Activated CD4-positive, CD25-positive, alpha-beta regulatory T cell (primary cell): ENCODE results near the gene KLF15.

ENCODE experiments used
- DNase-seq, 4 experiments: peaks; one replicate each; lab custom pipeline; 2025; lab: John Stamatoyannopoulos, UW

The KLF15 gene

DNA sequence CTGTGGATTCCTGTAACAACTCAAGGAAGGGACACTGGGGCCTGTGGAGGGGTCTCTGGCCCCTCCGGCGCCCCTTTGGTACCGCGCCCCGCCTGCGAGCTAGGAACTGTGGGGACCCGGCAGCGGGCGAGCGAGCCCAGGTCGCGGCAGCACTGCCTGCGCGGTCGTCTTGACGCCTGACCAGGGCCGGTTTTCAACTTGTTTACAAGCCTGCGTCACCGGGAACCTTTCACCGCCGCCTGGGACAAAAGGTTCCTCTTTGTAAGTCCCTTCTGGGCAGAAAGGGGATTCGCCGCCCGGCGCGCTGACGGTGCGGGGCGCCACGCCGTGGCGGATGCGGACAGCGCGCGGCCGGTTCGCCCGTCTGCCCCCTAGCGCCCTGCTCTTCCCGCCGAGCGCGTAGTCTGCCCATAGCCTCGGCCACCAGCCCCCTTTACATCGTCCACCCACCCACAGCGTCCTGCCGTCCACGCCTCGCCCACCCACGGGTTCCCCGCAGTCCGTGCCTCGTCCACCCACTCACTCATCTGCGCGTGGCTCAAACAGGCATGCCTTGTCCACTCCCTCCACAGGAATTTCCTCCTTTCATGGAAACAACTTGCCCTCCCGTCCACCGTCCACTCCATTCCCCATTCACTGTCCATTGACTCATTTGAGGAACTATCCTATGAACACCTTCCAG, 32.0 kb upstream of the KLF15 start:
- no peak for DNase-seq

DNA sequence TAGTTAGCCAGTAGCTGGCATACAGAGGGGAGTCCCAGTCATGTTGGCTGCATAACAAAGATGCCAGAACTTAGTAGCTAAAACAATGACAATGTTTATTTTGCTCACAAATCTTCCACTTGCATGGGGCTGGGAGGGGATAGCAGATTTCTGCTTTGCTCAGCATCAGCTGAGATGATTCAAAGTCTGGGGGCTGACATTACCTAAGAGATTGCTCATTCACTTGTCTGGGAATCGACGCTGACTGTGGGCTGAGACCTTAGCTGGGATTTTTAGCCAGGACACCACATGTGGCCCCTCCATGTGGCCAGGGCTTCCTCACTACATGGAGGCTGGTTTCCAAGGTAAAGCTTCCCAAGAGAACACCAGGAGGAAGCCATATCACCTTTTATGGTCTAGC, 24.8 kb upstream of the KLF15 start:
- no peak for DNase-seq

DNA sequence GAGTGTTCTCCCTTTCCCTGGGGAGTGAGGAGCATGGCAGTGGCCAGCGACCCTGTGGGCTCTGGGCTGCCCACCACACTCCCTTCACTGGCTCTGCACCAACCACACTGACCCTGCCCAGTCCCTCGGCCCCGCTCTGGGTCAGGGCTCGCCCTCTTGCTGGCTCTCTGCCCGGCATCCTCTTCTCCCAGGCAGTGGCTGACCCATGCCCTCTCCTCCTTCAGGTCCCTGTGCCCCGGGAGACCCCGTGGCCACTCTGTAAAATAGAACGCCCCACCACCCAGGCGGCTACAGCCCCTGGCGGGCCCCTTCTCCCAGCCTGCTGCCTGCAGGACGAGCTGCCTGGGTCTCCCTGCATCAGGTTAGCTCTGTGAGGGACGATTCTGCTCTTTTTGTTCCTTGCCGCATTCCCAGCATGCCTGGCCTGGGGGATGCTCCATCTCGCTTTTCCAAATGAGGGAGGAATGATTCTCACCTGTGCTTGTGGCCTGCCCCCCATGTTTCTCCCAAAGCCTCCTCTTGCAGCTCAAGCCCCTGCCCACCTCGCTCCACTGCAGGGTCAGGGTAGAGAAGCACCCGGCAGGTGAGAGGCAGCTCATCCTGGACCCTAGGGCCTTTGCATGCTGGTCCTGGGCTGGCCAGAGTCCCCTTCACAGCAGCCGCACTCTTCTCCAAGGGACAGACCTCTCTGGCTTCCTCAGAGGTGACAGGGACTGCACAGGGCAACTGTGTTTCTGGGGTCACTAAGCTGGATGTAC, 23.0 kb upstream of the KLF15 start:
- no peak for DNase-seq

DNA sequence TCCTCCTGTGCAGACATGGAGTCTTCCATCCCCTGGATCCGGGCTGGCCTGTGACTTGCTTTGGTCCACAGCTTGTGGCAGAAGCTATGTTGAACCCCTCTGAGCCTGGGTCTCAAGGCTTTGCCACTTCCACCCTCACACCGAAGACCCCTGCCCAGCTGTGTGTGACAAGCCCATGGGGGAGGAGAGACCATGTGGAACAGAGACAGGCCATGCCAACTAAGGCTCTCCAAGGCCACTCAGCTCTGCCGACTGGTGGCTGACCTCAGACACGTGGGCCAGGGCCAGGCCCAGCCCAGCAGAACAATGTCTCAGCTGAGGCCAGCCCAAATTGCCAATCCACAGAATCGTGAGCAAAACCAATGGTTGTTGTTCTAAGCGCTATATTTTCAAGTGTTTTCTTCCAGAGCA, 21.1 kb upstream of the KLF15 start:
- DNase-seq: no peak

GRCh38 chr3:126377211-126377610, 20.0 kb upstream of the KLF15 start:
- no peak for DNase-seq

GRCh38 chr3:126376444-126376843, 19.2 kb upstream of the KLF15 start:
- DNase-seq: no peak

GRCh38 chr3:126375835-126376331, 18.7 kb upstream of the KLF15 start:
- DNase-seq: no peak

GRCh38 chr3:126373682-126374601, 16.7 kb upstream of the KLF15 start:
- DNase-seq: no peak

- no peak for DNase-seq
Measured at GRCh38 chr3:126373146-126373613, 16.0 kb upstream of the KLF15 start.

DNA sequence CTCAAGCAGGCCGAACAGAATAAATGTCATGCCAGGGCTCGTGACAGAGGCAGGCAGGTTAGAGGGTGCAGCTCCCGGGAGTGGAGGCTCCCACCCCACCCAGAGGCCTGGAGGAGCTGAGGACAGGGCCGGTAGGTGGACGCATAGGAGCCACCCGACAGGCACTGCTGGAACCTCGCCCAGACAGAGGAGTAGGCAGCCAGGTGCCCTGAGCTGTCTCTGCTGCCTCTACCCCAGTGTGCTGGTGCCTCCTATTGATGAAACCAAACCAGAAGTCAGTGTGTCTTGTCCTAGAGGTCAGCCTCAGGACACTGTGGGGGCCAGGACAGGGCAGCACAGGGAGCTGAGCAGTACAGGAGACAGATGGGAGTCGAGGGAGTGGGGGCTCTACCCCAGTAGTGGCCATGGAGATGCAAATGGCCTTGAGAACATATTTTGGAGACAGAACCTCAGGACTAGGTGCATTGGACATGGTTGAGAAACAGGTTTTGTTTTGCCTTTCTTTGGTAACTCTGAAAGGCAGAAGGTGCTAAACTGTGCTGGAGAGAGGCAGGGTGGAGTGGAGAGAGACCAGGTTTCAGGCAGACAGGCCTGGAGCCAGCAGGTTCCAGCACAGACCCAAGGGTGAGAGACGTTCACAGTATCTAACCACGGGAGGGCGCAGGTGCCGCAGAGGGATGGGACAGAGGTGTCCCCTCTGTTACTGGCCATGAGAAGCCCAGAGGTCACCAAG, 15.4 kb upstream of the KLF15 start:
- no peak for DNase-seq

GRCh38 chr3:126371096-126371705, 14.0 kb upstream of the KLF15 start:
- no peak for DNase-seq

DNA sequence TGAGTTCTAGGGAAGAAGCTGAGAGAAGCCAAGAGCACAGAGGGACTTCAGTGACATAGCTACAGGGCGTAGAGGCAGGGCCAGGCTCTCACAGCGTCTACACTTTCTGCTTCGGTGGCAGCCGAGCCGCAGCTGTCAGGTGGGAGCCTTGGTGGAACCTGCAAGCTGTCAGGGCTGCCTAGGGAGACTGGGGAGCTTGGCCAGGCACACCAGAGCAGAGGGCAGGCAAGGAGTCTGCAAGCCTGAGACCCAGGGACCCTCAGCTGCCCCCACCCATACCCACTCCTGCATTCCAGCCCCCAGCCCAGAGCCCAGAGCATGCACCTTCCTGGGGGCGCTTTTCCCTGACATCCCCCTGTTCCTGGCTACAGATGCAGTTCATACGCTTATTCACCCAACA, 13.4 kb upstream of the KLF15 start:
- DNase-seq: no peak

DNA sequence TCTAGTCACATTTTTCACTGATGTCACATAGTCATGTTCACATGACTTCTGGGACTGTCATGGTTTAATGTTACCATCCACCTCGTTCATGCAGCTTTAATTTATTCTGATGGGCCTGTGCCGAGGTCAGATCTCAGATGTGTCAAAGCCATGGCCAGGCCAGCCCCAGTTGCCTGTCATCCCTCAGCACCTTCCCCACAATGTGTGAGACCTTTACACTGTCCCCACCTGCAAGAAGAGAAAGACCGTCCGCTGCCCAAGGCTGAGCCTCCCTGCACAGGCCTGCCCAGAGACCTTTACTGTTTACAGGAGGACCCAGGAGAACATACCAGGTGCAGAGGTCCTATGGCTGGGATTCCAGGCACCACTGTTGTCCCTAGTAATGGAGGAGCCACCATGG, 12.8 kb upstream of the KLF15 start:
- no peak for DNase-seq

DNA sequence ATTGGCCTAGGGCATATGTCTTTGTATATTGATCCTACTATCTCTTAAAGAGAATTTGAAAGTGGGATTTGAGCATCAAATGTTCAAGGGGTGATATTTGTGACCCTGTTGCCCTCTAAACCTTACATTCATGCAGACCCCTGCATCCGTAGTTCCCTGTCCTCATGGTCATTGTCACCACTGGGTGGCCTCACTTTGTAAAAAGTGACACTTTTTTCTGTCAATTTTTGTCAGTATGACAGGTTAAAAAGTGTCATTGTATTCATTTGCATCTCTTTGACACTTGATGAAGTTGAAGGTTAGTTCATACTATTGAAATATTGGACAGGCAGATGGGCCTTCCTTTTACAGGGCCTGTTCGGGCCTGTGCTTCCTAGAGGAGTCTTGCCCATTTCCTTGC, 12.3 kb upstream of the KLF15 start:
- DNase-seq: no peak

- no peak for DNase-seq
Measured at GRCh38 chr3:126367316-126367805, 10.2 kb upstream of the KLF15 start.

DNA sequence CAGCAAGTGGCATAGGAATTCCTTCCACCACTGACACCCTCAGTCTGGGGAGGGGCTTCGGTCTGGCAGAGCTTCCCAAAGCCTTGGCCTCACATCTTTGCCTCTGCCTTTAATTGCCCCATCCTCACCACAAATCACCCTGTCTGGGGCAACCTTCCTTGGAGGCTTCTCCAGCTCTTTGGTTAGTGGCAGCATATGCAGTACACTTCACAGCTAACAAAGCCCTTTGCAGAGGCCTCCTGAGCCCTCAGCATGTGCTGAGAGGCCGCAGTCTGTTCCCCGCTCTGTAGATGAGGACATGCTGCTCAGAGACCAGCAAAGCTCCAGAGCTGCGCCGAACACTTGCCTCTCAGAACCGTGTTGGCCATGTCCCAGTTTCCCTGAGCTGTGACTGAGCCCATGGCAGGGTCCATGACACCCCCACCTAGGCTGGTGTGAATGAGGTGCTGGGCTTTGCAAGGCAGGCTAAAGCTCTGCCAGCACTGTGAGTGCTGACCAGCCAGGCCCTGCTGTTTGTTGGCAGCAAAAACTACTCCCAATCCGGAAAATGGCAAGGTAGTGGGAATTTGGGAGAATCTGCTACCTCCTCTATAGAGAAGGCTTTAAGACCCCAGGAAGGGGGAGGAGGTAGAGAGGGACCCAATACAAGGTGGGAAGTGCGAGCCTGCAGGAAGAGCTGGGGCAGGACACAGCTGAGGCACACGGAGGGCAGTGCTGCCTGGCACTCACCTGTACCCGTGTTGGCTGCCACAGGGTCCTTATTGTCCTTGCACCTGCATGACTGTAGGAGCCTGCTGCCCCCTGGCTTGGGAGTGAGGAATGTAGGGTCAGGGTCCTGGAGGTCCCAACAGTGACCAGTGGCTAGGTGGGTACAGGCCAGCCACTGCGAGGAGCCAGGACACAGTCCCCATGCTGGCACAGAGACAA, 8.4 kb upstream of the KLF15 start:
- no peak for DNase-seq

DNA sequence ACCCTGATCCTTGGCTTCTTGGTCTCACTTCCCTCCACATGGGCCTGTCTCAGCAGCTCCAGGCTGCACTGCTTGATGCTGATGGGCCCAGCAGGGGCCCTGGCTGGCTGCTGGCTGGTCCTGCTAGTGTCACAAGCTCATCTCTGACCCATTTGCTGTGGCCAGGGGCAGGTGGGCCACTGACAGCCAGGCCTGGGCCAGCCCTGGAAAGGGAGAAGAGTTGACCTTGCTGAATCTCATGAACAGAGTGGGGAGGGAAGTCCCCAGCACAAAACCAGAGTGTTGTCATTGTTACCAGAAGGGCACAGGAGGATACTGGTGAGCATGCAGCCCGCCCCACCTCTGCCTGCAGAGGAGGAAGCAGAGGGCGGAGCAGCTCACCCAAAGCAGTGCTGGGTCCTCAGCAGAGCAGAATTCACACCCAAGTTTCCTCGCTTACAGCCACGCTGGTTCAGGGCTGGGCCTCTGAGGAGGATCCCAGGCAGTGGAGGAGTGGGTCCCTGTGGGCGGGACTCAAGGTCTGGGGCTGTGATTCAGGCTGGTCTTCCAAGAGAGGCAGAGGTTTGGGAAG, 7.6 kb upstream of the KLF15 start:
- DNase-seq: no peak

- no peak for DNase-seq
Measured at GRCh38 chr3:126364130-126364695, 7.0 kb upstream of the KLF15 start.

- no peak for DNase-seq
Measured at GRCh38 chr3:126361211-126361610, 4.0 kb upstream of the KLF15 start.
